Measurements from ENCODE around the gene NCAM1.

Gene NCAM1

GRCh38 chr11:113260541-113260940 is 299.3 kb downstream of the NCAM1 start:
- Mint-ChIP-seq H3K27me3 (peaks cover 5% of the 10 kb centered on the region), H3K4me3 (no peak overlapping the region), H3K4me1 (peaks cover 5% of the 10 kb centered on the region), H3K27ac (no peak overlapping the region), H3K36me3 (no peaks in the 10 kb centered on the region), H3K9me3 (no peaks in the 10 kb centered on the region)
- DNase-seq (ENCODE audit: low spot score in 2 of 2), result no peak
- ATAC-seq (ENCODE audit: low read depth), result no peak

- Mint-ChIP-seq H3K27me3 (peaks cover 8% of the 10 kb centered on the region), H3K27ac (no peak overlapping the region), H3K36me3 (no peaks in the 10 kb centered on the region), H3K4me1 (peaks cover 5% of the 10 kb centered on the region), H3K4me3 (no peak overlapping the region), H3K9me3 (no peaks in the 10 kb centered on the region)
- ATAC-seq (ENCODE audit: low read depth), result no peak
- no peak for DNase-seq (ENCODE audit: low spot score in 2 of 2)
Observed at GRCh38 chr11:113261709-113262475, 300.7 kb downstream of the NCAM1 start.

- DNase-seq (ENCODE audit: low spot score in 2 of 2), result no peak
- Mint-ChIP-seq H3K27me3 (peaks cover 10% of the 10 kb centered on the region), H3K4me3 (no peak overlapping the region), H3K9me3 (no peaks in the 10 kb centered on the region), H3K27ac (no peak overlapping the region), H3K36me3 (no peaks in the 10 kb centered on the region), H3K4me1 (peaks cover 5% of the 10 kb centered on the region)
- peak; percentile 65 for ATAC-seq (ENCODE audit: low read depth)
Observed at GRCh38 chr11:113262594-113262993, 301.4 kb downstream of the NCAM1 start.

GRCh38 chr11:113263458-113264259 is 302.4 kb downstream of the NCAM1 start:
- H3K4me3 Mint-ChIP-seq, result no peak overlapping the region
- no peaks in the 10 kb centered on the region for H3K9me3 Mint-ChIP-seq
- H3K27ac Mint-ChIP-seq, result no peak overlapping the region
- no peaks in the 10 kb centered on the region for H3K36me3 Mint-ChIP-seq
- no peak for DNase-seq (ENCODE audit: low spot score in 2 of 2)
- ATAC-seq (ENCODE audit: low read depth), result no peak
- H3K27me3 Mint-ChIP-seq, result peaks cover 10% of the 10 kb centered on the region
- peaks cover 5% of the 10 kb centered on the region for H3K4me1 Mint-ChIP-seq

- Mint-ChIP-seq H3K4me1 (peaks cover 5% of the 10 kb centered on the region), H3K4me3 (no peak overlapping the region), H3K9me3 (no peaks in the 10 kb centered on the region), H3K27ac (no peak overlapping the region), H3K27me3 (peaks cover 18% of the 10 kb centered on the region), H3K36me3 (no peaks in the 10 kb centered on the region)
- DNase-seq (ENCODE audit: low spot score in 2 of 2), result no peak
- no peak for ATAC-seq (ENCODE audit: low read depth)
Observed at GRCh38 chr11:113265362-113265761, 304.1 kb downstream of the NCAM1 start.

GRCh38 chr11:113267493-113267892 is 306.3 kb downstream of the NCAM1 start:
- ATAC-seq (ENCODE audit: low read depth) (no peak), DNase-seq (ENCODE audit: low spot score in 2 of 2) (no peak)
- H3K4me1 Mint-ChIP-seq, result peaks cover 3% of the 10 kb centered on the region
- H3K27ac Mint-ChIP-seq, result no peak overlapping the region
- no peaks in the 10 kb centered on the region for H3K9me3 Mint-ChIP-seq
- H3K27me3 Mint-ChIP-seq, result peaks cover 19% of the 10 kb centered on the region
- no peaks in the 10 kb centered on the region for H3K36me3 Mint-ChIP-seq
- no peak overlapping the region for H3K4me3 Mint-ChIP-seq

GRCh38 chr11:113269096-113269495 is 307.9 kb downstream of the NCAM1 start:
- no peak for DNase-seq (ENCODE audit: low spot score in 2 of 2)
- Mint-ChIP-seq H3K9me3 (no peaks in the 10 kb centered on the region), H3K4me1 (no peaks in the 10 kb centered on the region), H3K36me3 (no peaks in the 10 kb centered on the region), H3K4me3 (no peak overlapping the region), H3K27me3 (peaks cover 20% of the 10 kb centered on the region), H3K27ac (no peak overlapping the region)
- ATAC-seq (ENCODE audit: low read depth), result no peak

- DNase-seq (ENCODE audit: low spot score in 2 of 2) (no peak), ATAC-seq (ENCODE audit: low read depth) (no peak)
- Mint-ChIP-seq H3K4me3 (no peak overlapping the region), H3K27ac (no peak overlapping the region), H3K36me3 (no peaks in the 10 kb centered on the region), H3K27me3 (peaks cover 20% of the 10 kb centered on the region), H3K4me1 (no peaks in the 10 kb centered on the region), H3K9me3 (no peaks in the 10 kb centered on the region)
Observed at GRCh38 chr11:113269636-113270035, 308.4 kb downstream of the NCAM1 start.

GRCh38 chr11:113270080-113270479 is 308.9 kb downstream of the NCAM1 start:
- no peak overlapping the region for H3K27ac Mint-ChIP-seq
- H3K4me1 Mint-ChIP-seq, result no peaks in the 10 kb centered on the region
- no peak for DNase-seq (ENCODE audit: low spot score in 2 of 2)
- ATAC-seq (ENCODE audit: low read depth), result no peak
- no peaks in the 10 kb centered on the region for H3K9me3 Mint-ChIP-seq
- peaks cover 20% of the 10 kb centered on the region for H3K27me3 Mint-ChIP-seq
- H3K36me3 Mint-ChIP-seq, result no peaks in the 10 kb centered on the region
- H3K4me3 Mint-ChIP-seq, result no peak overlapping the region

GRCh38 chr11:113271551-113272245 is 310.5 kb downstream of the NCAM1 start:
- Mint-ChIP-seq H3K36me3 (no peaks in the 10 kb centered on the region), H3K27me3 (peaks cover 17% of the 10 kb centered on the region), H3K4me3 (no peak overlapping the region), H3K9me3 (no peaks in the 10 kb centered on the region), H3K4me1 (no peaks in the 10 kb centered on the region), H3K27ac (no peak overlapping the region)
- DNase-seq (ENCODE audit: low spot score in 2 of 2) (no peak), ATAC-seq (ENCODE audit: low read depth) (no peak)

GRCh38 chr11:113272281-113272680 is 311.1 kb downstream of the NCAM1 start:
- Mint-ChIP-seq H3K27ac (no peak overlapping the region), H3K36me3 (no peaks in the 10 kb centered on the region), H3K4me3 (no peak overlapping the region), H3K4me1 (no peaks in the 10 kb centered on the region), H3K9me3 (no peaks in the 10 kb centered on the region), H3K27me3 (peaks cover 14% of the 10 kb centered on the region)
- DNase-seq (ENCODE audit: low spot score in 2 of 2) (no peak), ATAC-seq (ENCODE audit: low read depth) (no peak)

- DNase-seq (ENCODE audit: low spot score in 2 of 2) (no peak), ATAC-seq (ENCODE audit: low read depth) (no peak)
- H3K9me3 Mint-ChIP-seq, result no peaks in the 10 kb centered on the region
- peaks cover 14% of the 10 kb centered on the region for H3K27me3 Mint-ChIP-seq
- no peak overlapping the region for H3K27ac Mint-ChIP-seq
- no peak overlapping the region for H3K4me3 Mint-ChIP-seq
- no peaks in the 10 kb centered on the region for H3K36me3 Mint-ChIP-seq
- no peaks in the 10 kb centered on the region for H3K4me1 Mint-ChIP-seq
Observed at GRCh38 chr11:113272927-113273615, 311.9 kb downstream of the NCAM1 start.

- Mint-ChIP-seq H3K27ac (no peak overlapping the region), H3K4me1 (no peaks in the 10 kb centered on the region)
- no peak for ATAC-seq (ENCODE audit: low read depth)
Observed at GRCh38 chr11:113273720-113274119, 312.5 kb downstream of the NCAM1 start.

More at GRCh38 chr11:113273720-113274119, 312.5 kb downstream of the NCAM1 start:
- no peak for DNase-seq (ENCODE audit: low spot score in 2 of 2)
- Mint-ChIP-seq H3K4me3 (no peak overlapping the region), H3K27me3 (peaks cover 14% of the 10 kb centered on the region), H3K9me3 (no peaks in the 10 kb centered on the region), H3K36me3 (peaks cover 2% of the 10 kb centered on the region)
